Measurements from ENCODE around the gene SF3B1.

Gene SF3B1

GRCh38 chr2:197431858-197432257, 3.0 kb downstream of the SF3B1 start:
- no peak for TF ChIP-seq POLR2AphosphoS5 (IDR thresholded peaks at IDR 0.05; ENCODE audit: low read depth, low read length)
- TF ChIP-seq SIN3A (IDR thresholded peaks at IDR 0.05; ENCODE audit: borderline replicate concordance, insufficient read depth, low read length) = no peak
- no peak for TF ChIP-seq TAF1 (IDR thresholded peaks at IDR 0.05; ENCODE audit: borderline replicate concordance, insufficient read depth, low read length)
- TF ChIP-seq FOXP2 (optimal IDR thresholded peaks at IDR 0.05; ENCODE audit: borderline replicate concordance, extremely low read depth, extremely low read length, insufficient read depth) = no peak
- TF ChIP-seq REST (IDR thresholded peaks at IDR 0.05; ENCODE audit: insufficient read depth in 1 of 2, low read depth in 2 of 2, low read length in 2 of 2) = no peak

- TF ChIP-seq POLR2AphosphoS5 (IDR thresholded peaks at IDR 0.05; ENCODE audit: low read depth, low read length) (no peak), TAF1 (IDR thresholded peaks at IDR 0.05; ENCODE audit: borderline replicate concordance, insufficient read depth, low read length) (no peak), SIN3A (IDR thresholded peaks at IDR 0.05; ENCODE audit: borderline replicate concordance, insufficient read depth, low read length) (no peak), FOXP2 (optimal IDR thresholded peaks at IDR 0.05; ENCODE audit: borderline replicate concordance, extremely low read depth, extremely low read length, insufficient read depth) (no peak), REST (IDR thresholded peaks at IDR 0.05; ENCODE audit: insufficient read depth in 1 of 2, low read depth in 2 of 2, low read length in 2 of 2) (no peak)
Measured at GRCh38 chr2:197427986-197428385, 6.8 kb downstream of the SF3B1 start.

GRCh38 chr2:197426723-197427603, 7.9 kb downstream of the SF3B1 start:
- TF ChIP-seq TAF1 (IDR thresholded peaks at IDR 0.05; ENCODE audit: borderline replicate concordance, insufficient read depth, low read length) (no peak), POLR2AphosphoS5 (IDR thresholded peaks at IDR 0.05; ENCODE audit: low read depth, low read length) (no peak), SIN3A (IDR thresholded peaks at IDR 0.05; ENCODE audit: borderline replicate concordance, insufficient read depth, low read length) (no peak), REST (IDR thresholded peaks at IDR 0.05; ENCODE audit: insufficient read depth in 1 of 2, low read depth in 2 of 2, low read length in 2 of 2) (no peak)

- TF ChIP-seq POLR2AphosphoS5 (IDR thresholded peaks at IDR 0.05; ENCODE audit: low read depth, low read length) = no peak
- TF ChIP-seq SIN3A (IDR thresholded peaks at IDR 0.05; ENCODE audit: borderline replicate concordance, insufficient read depth, low read length) = no peak
- TF ChIP-seq FOXP2 (optimal IDR thresholded peaks at IDR 0.05; ENCODE audit: borderline replicate concordance, extremely low read depth, extremely low read length, insufficient read depth) = no peak
- TF ChIP-seq TAF1 (IDR thresholded peaks at IDR 0.05; ENCODE audit: borderline replicate concordance, insufficient read depth, low read length) = no peak
- no peak for TF ChIP-seq REST (IDR thresholded peaks at IDR 0.05; ENCODE audit: insufficient read depth in 1 of 2, low read depth in 2 of 2, low read length in 2 of 2)
Measured at GRCh38 chr2:197425550-197425949, 9.3 kb downstream of the SF3B1 start.
